Kidney (tissue), 14 donors: Measurements from ENCODE around the gene ARHGAP22. TPM values are rescaled to one million over a fixed set of nuclear protein-coding genes. Genes with fewer than 3 reads are reported as not detected.

Source experiments
- DNase-seq, 5 donors: peaks; one replicate each; pipeline ENCODE4 v3.0.0-alpha.2; 2013 to 2020
- FAIRE-seq: peaks from 2 replicates; lab custom pipeline; 2012; peaks lifted over from hg19 to GRCh38; lab: Jason Lieb, UNC
- H3K27ac ChIP-seq, 2 donors: one replicate each; pipeline ENCODE4 v1.7.0; 2013; ENCODE audit warnings: low read depth in 2 of 2, low read length in 2 of 2, inconsistent platforms in 1 of 2
- H3K27me3 ChIP-seq: one replicate; pipeline ENCODE4 v1.7.1; 2013; ENCODE audit warnings: low read length, inconsistent platforms; ENCODE audit not compliant: control insufficient read depth, insufficient read depth
- H3K36me3 ChIP-seq, 3 donors: one replicate each; pipeline versions ENCODE4 v1.7.0 to v1.7.1; 2013; ENCODE audit warnings: low read length in 3 of 3, control low read depth in 1 of 3, inconsistent platforms in 1 of 3; ENCODE audit not compliant: insufficient read depth in 3 of 3, control insufficient read depth in 2 of 3
- H3K4me1 ChIP-seq, 3 donors: one replicate each; pipeline versions ENCODE4 v1.7.0 to v1.7.1; 2013; ENCODE audit warnings: low read length in 3 of 3, inconsistent platforms in 1 of 3, low read depth in 1 of 3; ENCODE audit not compliant: control insufficient read depth in 2 of 3, insufficient read depth in 2 of 3
- H3K4me3 ChIP-seq, 3 donors: one replicate each; pipeline versions ENCODE4 v1.7.0 to v1.8.1; 2013; ENCODE audit warnings: low read length in 3 of 3, control low read depth in 1 of 3, inconsistent platforms in 1 of 3
- H3K9ac ChIP-seq, 3 donors: one replicate each; pipeline versions ENCODE4 v1.7.0 to v1.7.1; 2013; ENCODE audit warnings: low read length in 3 of 3, control low read depth in 1 of 3, inconsistent platforms in 1 of 3
- H3K9me3 ChIP-seq, 3 donors: one replicate each; pipeline versions ENCODE4 v1.7.0 to v1.7.1; 2013; ENCODE audit warnings: low read length in 3 of 3, control low read depth in 1 of 3, inconsistent platforms in 1 of 3; ENCODE audit not compliant: control insufficient read depth in 2 of 3, insufficient read depth in 1 of 3
- intact Hi-C: fragments of 100-400 bp; cut with DNase I; formaldehyde crosslinking; loops from one replicate; pipeline ENCODE4 v1.11.1; 2022
- polyA plus RNA-seq: library from polyadenylated mRNA; stranded (reverse); fragments of 350-450 nt; fragmentation: Illumina TruSeq; extraction: RNeasy Lipid Tissue Mini Kit (QIAGEN cat#74804); gene quantifications from one replicate; pipeline ENCODE4 v1.2.3, GENCODE V29; 2014; ENCODE audit warnings: low read depth, low replicate concordance; ENCODE audit not compliant: insufficient read depth
- total RNA-seq: library from RNA; stranded (reverse); fragmentation: NEBNext Ultra II Directional; extraction: Animal tissue kit (Norgen Biotek cat#: 25700); gene quantifications from one replicate; pipeline ENCODE4 v1.2.1, GENCODE V29; 2021
- TF ChIP-seq, protein P1 (sequence below): IDR thresholded peaks from 3 replicates; pipeline ENCODE4 v1.5.1; 2012; ENCODE audit warnings: mild to moderate bottlenecking, moderate library complexity, borderline replicate concordance; ENCODE audit not compliant: insufficient read depth; ENCODE audit errors: extremely low read depth
- donor health status: control.
- donor health status: control.
- donor health status: control.
- donor health status: control.
- donor health status: control.
- donor health status: DM: yes; HTN: yes; CAD: no.
- donor health status: Normal renal cell carcinoma (clear cell type).

ARHGAP22 gene
- total and polyA plus RNA-seq, 2 donors from 2014 or later: 0.62 to 6.6 TPM

DNA sequence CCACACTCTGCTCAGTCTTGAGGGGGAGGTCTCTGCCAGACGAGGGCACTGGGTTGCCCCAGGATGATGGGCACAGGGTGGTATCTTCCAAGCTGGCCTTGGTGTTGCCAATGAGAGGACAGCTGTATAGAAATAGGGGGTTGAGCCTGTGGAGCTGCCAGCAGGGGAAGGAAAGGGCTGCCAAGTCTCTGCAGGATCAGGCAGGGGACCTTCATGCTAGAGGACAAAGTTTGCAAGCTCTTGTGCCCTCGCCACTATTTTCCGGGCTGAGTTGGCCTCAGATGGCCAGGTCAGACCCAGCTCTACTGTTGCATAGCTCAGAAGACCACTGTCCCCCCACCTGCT lies 68.7 kb downstream of the ARHGAP22 start:
- no peaks in the 10 kb centered on the region for H3K36me3 ChIP-seq
- H3K9ac ChIP-seq: no peak overlapping the region
- H3K27ac ChIP-seq: no peak overlapping the region
- no peaks in the 10 kb centered on the region for H3K27me3 ChIP-seq
- H3K4me3 ChIP-seq: no peak overlapping the region
- no peaks in the 10 kb centered on the region for H3K9me3 ChIP-seq
- intact Hi-C loops: no loop called here
- no peaks in the 10 kb centered on the region for H3K4me1 ChIP-seq
- FAIRE-seq: no peak
- DNase-seq: no peak
- TF ChIP-seq, protein P1, sequence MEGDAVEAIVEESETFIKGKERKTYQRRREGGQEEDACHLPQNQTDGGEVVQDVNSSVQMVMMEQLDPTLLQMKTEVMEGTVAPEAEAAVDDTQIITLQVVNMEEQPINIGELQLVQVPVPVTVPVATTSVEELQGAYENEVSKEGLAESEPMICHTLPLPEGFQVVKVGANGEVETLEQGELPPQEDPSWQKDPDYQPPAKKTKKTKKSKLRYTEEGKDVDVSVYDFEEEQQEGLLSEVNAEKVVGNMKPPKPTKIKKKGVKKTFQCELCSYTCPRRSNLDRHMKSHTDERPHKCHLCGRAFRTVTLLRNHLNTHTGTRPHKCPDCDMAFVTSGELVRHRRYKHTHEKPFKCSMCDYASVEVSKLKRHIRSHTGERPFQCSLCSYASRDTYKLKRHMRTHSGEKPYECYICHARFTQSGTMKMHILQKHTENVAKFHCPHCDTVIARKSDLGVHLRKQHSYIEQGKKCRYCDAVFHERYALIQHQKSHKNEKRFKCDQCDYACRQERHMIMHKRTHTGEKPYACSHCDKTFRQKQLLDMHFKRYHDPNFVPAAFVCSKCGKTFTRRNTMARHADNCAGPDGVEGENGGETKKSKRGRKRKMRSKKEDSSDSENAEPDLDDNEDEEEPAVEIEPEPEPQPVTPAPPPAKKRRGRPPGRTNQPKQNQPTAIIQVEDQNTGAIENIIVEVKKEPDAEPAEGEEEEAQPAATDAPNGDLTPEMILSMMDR: no peak

DNA sequence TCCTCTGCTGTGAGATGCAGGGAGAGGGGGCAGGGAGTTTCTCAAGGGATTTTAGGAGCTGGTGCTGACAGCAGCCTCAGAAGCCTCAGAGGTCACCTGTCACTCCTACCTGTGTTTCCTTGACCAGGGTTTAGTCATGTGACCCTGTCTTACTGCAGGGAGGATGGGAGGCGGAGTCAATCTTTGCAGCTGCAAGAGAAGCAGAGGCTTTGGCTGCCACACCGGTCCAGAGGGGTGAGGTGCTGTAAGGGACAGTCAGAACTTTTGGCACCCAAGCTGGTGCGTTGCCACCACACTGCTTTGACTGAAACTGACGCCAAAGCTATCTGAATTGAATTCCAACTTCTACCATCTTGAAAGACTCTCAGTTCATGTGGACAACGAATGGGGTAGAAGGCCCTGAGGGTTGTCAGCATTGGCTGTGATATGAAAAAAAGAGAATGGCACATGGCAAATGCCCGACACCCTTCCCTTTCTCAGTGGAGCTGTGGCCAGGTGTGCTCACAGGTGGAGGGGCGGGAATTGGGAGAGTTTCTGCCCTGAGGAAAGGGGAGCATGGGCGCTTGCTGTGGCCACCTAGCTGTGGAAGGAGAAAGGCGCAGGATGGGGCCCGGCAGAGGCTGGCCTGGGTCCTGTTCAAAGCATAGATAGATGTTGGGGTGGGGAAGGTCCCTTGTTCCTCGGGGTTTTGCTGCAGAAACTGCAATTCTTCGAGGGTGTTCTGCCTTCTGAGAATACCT lies 69.3 kb downstream of the ARHGAP22 start:
- intact Hi-C loops: no loop called here
- DNase-seq (no peak), FAIRE-seq (no peak)
- no peaks in the 10 kb centered on the region for H3K27me3 ChIP-seq
- H3K9ac ChIP-seq: no peak overlapping the region
- no peaks in the 10 kb centered on the region for H3K9me3 ChIP-seq
- no peaks in the 10 kb centered on the region for H3K36me3 ChIP-seq
- no peak overlapping the region for H3K4me3 ChIP-seq
- H3K27ac ChIP-seq: no peak overlapping the region
- no peaks in the 10 kb centered on the region for H3K4me1 ChIP-seq
- TF ChIP-seq, protein P1: no peak

DNA sequence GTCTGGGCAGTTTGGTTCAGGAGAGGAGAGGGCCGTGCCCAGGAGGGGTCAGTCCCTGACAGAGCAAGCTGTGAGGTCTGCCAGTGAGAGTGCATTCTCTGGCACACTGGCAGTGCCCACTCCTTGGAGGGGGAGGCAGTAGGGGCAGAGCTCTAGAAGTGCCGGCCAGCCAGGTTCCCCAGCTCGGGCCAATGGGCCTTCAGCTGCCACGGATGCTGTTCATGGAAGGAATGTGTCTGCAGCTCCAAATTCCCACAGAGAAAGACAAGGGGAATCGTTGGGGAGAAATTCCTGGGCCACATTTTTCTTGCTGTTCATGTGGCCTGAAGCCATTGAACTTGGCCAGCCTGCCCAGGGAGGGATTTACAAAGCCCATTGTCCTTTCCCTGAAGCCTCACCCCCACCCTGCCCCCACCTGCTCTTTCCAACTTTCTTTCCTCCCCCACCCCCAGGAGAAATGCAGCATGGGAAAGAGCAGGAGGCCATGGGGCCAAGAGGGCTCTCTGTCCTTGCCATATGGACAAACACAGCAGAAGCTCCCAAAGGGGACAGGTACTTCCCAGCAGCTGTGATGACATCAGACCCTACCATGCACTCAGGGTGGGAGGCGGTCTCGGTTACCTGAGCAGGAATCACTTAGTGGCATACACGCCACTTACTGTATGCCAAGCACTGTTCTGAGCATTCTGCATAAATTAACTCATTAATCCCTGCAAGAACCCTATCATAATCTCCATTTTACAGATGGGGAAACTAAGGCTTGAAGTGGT lies 70.7 kb downstream of the ARHGAP22 start:
- no peak overlapping the region for H3K4me3 ChIP-seq
- H3K9me3 ChIP-seq: no peaks in the 10 kb centered on the region
- FAIRE-seq (no peak), DNase-seq (no peak)
- no peaks in the 10 kb centered on the region for H3K27me3 ChIP-seq
- no peak overlapping the region for H3K27ac ChIP-seq
- no peaks in the 10 kb centered on the region for H3K36me3 ChIP-seq
- no peaks in the 10 kb centered on the region for H3K4me1 ChIP-seq
- intact Hi-C loops: no loop called here
- no peak overlapping the region for H3K9ac ChIP-seq
- TF ChIP-seq, protein P1: no peak
